GM12864 (cell line): ENCODE data around the gene INPP5B.

Source experiments
- DNase-seq: peaks from one replicate; pipeline ENCODE4 v3.0.0-alpha.2; 2011; ENCODE audit warnings: low read depth
- H3K4me3 ChIP-seq: 2 replicates; pipeline ENCODE4 v1.5.1; 2011; ENCODE audit warnings: mild to moderate bottlenecking, low read depth, low read length, control low read depth
- CTCF ChIP-seq: IDR thresholded peaks from 2 replicates; pipeline ENCODE4 v1.5.1; 2011; ENCODE audit warnings: low read depth, mild to moderate bottlenecking, moderate library complexity, low read length, control low read depth, inconsistent platforms; ENCODE audit errors: missing control alignments

Gene INPP5B

GRCh38 chr1:37846647-37847339 lies 100.1 kb downstream of the INPP5B start:
- no peak overlapping the region for H3K4me3 ChIP-seq
- TF ChIP-seq CTCF = no peak
- DNase-seq = no peak

- no peak for DNase-seq
- no peak overlapping the region for H3K4me3 ChIP-seq
- no peak for TF ChIP-seq CTCF
Measured at GRCh38 chr1:37845786-37846185, 101.1 kb downstream of the INPP5B start.

- H3K4me3 ChIP-seq = no peak overlapping the region
- TF ChIP-seq CTCF = no peak
- DNase-seq = no peak
Measured at GRCh38 chr1:37845049-37845646, 101.7 kb downstream of the INPP5B start.

- no peak overlapping the region for H3K4me3 ChIP-seq
- no peak for DNase-seq
- TF ChIP-seq CTCF = no peak
Measured at GRCh38 chr1:37844536-37844935, 102.3 kb downstream of the INPP5B start.

- no peak for TF ChIP-seq CTCF
- DNase-seq = no peak
- H3K4me3 ChIP-seq = no peak overlapping the region
Measured at GRCh38 chr1:37841652-37842051, 105.2 kb downstream of the INPP5B start.

- no peak for TF ChIP-seq CTCF
- DNase-seq = no peak
- no peak overlapping the region for H3K4me3 ChIP-seq
Measured at GRCh38 chr1:37840711-37841110, 106.1 kb downstream of the INPP5B start.

- no peak for TF ChIP-seq CTCF
- H3K4me3 ChIP-seq = no peak overlapping the region
- DNase-seq = no peak
Measured at GRCh38 chr1:37839676-37840075, 107.2 kb downstream of the INPP5B start.
